GM12872 (cell line): ENCODE measurements around the gene AP1M2.

ENCODE experiments used
- CTCF ChIP-seq: IDR thresholded peaks from 3 replicates; pipeline ENCODE4 v1.5.1; 2011; ENCODE audit warnings: low read depth, mild to moderate bottlenecking, low read length, moderate library complexity; ENCODE audit not compliant: insufficient read depth

Gene AP1M2

GRCh38 chr19:10611907-10612306 is 24.8 kb upstream of the AP1M2 start:
- TF ChIP-seq CTCF = no peak

- no peak for TF ChIP-seq CTCF
Observed at GRCh38 chr19:10604460-10604980, 17.4 kb upstream of the AP1M2 start.

DNA sequence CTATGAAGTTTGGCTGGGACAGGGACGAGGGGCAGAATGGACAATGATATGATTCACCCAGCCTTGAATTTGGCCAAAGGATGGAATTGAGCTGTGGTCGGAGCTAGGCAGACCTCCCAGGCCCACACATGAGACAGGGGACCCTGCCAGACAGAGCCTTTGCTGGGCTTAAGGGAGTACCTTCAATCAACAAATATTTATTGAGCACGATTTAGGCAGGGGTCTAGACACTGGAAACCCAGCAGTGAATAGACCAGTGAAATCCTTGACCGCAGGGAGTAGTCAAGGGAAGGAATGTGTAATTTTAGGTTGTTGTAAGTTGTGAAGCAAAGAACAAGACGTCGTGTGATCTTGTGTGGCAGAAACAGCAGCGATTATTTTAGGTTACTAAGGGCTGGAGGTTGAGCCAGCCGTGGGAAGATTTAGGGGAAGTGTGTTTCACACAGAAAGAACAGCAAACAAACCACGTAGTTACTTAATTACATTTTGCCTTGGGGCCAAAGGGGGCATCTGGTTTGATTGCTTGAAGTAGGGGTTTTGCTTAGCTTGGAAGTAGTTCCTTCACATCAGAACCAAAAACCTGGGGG is 16.9 kb upstream of the AP1M2 start:
- TF ChIP-seq CTCF = no peak

GRCh38 chr19:10603084-10603872 is 16.2 kb upstream of the AP1M2 start:
- 0 out of 3 replicates have a peak, but pooled peaks have one; percentile 24 for TF ChIP-seq CTCF

DNA sequence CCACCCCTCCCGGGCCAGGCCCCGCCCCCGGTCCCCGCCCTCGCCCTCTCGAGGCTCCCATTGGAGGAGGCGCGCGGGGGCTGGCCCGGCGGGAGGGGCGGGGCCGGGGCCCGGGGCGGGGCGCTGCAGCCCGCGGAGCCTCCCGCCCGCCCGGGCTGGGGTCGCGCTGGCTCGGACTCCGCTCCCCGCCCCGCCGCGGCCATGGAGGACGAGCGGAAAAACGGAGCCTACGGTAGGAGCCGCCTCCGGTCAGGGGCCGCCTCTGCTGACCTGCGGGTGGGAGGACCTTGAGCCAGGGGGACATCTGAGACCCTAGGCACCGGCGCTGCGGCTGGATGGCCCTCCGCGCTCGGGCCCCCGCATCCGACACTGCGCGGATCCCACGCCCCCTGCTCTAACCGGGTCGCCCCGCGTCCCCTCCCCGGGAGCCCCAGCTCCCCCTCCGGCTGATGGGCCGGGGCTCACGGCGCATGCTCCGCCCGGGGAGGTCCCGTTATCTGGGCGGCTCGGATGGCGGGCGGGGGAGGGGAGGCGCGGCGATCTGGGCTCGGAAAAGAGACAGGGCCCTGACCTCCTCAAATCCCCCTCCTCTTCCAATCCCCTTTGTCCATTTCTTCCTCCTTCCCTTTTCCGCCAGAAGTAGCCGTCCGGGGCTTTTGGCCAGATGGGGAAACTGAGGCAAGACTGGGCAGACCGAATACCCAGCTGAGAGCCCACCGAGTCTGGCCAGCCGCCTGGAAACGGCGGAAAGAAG is 15.4 kb upstream of the AP1M2 start:
- no peak for TF ChIP-seq CTCF

DNA sequence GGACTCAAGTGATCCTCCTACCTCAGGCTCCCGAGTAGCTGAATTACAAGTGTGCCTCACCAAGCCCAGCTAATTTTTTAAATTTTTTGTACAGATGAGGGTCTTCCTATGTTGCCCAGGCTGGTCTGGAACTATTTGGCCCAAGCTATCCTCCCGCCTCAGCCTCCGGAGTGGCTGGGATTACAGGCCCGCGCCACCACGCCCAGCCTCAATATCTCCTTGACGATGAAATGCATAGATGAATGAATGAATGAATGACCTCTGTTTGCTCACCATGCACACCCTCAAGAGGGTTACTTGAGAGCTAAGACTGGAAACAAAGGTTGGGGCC is 14.9 kb upstream of the AP1M2 start:
- no peak for TF ChIP-seq CTCF

GRCh38 chr19:10600149-10600548 is 13.0 kb upstream of the AP1M2 start:
- no peak for TF ChIP-seq CTCF
